ENCODE data around the gene FOXS1. TPM values are rescaled to one million over a fixed set of nuclear protein-coding genes. Genes with fewer than 3 reads are reported as not detected.
"Not testable (repeated sequence)": the region's sequence is repeated elsewhere in the genome, so short reads cannot be mapped to it uniquely, and the experiment has no call there.

Gene FOXS1
- total and polyA plus RNA-seq, 4 donors = 0.89 to 8.7 (median 4.9) TPM

GRCh38 chr20:31833931-31834521 is 11.4 kb downstream of the FOXS1 start:
- 62% methylated on average over 11 of the region's 20 CpGs for WGBS (ENCODE audit: insufficient coverage)
- peak in 1 of 6 donors; percentile 45 for DNase-seq (ENCODE audit: low read depth in 4 of 6, low spot score in 6 of 6)
- peaks cover 52% of the 10 kb centered on the region for H3K4me1 ChIP-seq (ENCODE audit: control insufficient read depth, insufficient read depth, low read length)

GRCh38 chr20:31833130-31833930 is 12.1 kb downstream of the FOXS1 start:
- Histone ChIP-seq H3K27ac (ENCODE audit: low read depth, low read length) (peak overlapping the region; percentile 69), H3K9me3 (ENCODE audit: control insufficient read depth, insufficient read depth, low read length) (no peaks in the 10 kb centered on the region), H3K4me1 (ENCODE audit: control insufficient read depth, insufficient read depth, low read length) (peaks cover 51% of the 10 kb centered on the region), H3K36me3 (ENCODE audit: control insufficient read depth, insufficient read depth, low read length) (no peaks in the 10 kb centered on the region), H3K27me3 (ENCODE audit: control insufficient read depth, insufficient read depth, low read length) (no peaks in the 10 kb centered on the region), H3K4me3 (ENCODE audit: low read depth, low read length) (no peak overlapping the region)
- peak in 2 of 6 donors; percentile 67 to 69 for DNase-seq (ENCODE audit: low read depth in 4 of 6, low spot score in 6 of 6)
- WGBS (ENCODE audit: insufficient coverage) = 55% methylated on average over 14 of the region's 14 CpGs

More at GRCh38 chr20:31833931-31834521, 11.4 kb downstream of the FOXS1 start:
- Histone ChIP-seq H3K9me3 (ENCODE audit: control insufficient read depth, insufficient read depth, low read length) (no peaks in the 10 kb centered on the region), H3K27ac (ENCODE audit: low read depth, low read length) (peak overlapping the region; percentile 69), H3K36me3 (ENCODE audit: control insufficient read depth, insufficient read depth, low read length) (no peaks in the 10 kb centered on the region), H3K27me3 (ENCODE audit: control insufficient read depth, insufficient read depth, low read length) (no peaks in the 10 kb centered on the region), H3K4me3 (ENCODE audit: low read depth, low read length) (no peak overlapping the region)

GRCh38 chr20:31831771-31832306 is 13.6 kb downstream of the FOXS1 start:
- Histone ChIP-seq H3K4me1 (ENCODE audit: control insufficient read depth, insufficient read depth, low read length) (peaks cover 41% of the 10 kb centered on the region), H3K9me3 (ENCODE audit: control insufficient read depth, insufficient read depth, low read length) (no peaks in the 10 kb centered on the region), H3K4me3 (ENCODE audit: low read depth, low read length) (no peak overlapping the region), H3K36me3 (ENCODE audit: control insufficient read depth, insufficient read depth, low read length) (no peaks in the 10 kb centered on the region), H3K27ac (ENCODE audit: low read depth, low read length) (no peak overlapping the region), H3K27me3 (ENCODE audit: control insufficient read depth, insufficient read depth, low read length) (no peaks in the 10 kb centered on the region)
- DNase-seq (ENCODE audit: low read depth in 4 of 6, low spot score in 6 of 6) = no peak
- 97% methylated on average over 17 of the region's 17 CpGs for WGBS (ENCODE audit: insufficient coverage)

- Histone ChIP-seq H3K36me3 (ENCODE audit: control insufficient read depth, insufficient read depth, low read length) (no peaks in the 10 kb centered on the region), H3K9me3 (ENCODE audit: control insufficient read depth, insufficient read depth, low read length) (no peaks in the 10 kb centered on the region), H3K4me1 (ENCODE audit: control insufficient read depth, insufficient read depth, low read length) (peaks cover 34% of the 10 kb centered on the region), H3K27ac (ENCODE audit: low read depth, low read length) (no peak overlapping the region), H3K4me3 (ENCODE audit: low read depth, low read length) (no peak overlapping the region), H3K27me3 (ENCODE audit: control insufficient read depth, insufficient read depth, low read length) (no peaks in the 10 kb centered on the region)
- WGBS (ENCODE audit: insufficient coverage) = 83% methylated on average over 1 of the region's 6 CpGs
- DNase-seq (ENCODE audit: low read depth in 4 of 6, low spot score in 6 of 6) = no peak
Observed at GRCh38 chr20:31831211-31831610, 14.2 kb downstream of the FOXS1 start.

GRCh38 chr20:31830406-31830981 is 14.9 kb downstream of the FOXS1 start:
- no peak for DNase-seq (ENCODE audit: low read depth in 4 of 6, low spot score in 6 of 6)
- 82% methylated on average over 5 of the region's 8 CpGs for WGBS (ENCODE audit: insufficient coverage)

GRCh38 chr20:31829731-31830130 is 15.7 kb downstream of the FOXS1 start:
- Histone ChIP-seq H3K27me3 (ENCODE audit: control insufficient read depth, insufficient read depth, low read length) (no peaks in the 10 kb centered on the region), H3K27ac (ENCODE audit: low read depth, low read length) (peak overlapping the region; percentile 64), H3K4me3 (ENCODE audit: low read depth, low read length) (no peak overlapping the region), H3K9me3 (ENCODE audit: control insufficient read depth, insufficient read depth, low read length) (no peaks in the 10 kb centered on the region), H3K36me3 (ENCODE audit: control insufficient read depth, insufficient read depth, low read length) (no peaks in the 10 kb centered on the region), H3K4me1 (ENCODE audit: control insufficient read depth, insufficient read depth, low read length) (peaks cover 20% of the 10 kb centered on the region)
- WGBS (ENCODE audit: insufficient coverage) = 78% methylated on average over 6 of the region's 6 CpGs
- DNase-seq (ENCODE audit: low read depth in 4 of 6, low spot score in 6 of 6) = no peak

More at GRCh38 chr20:31830406-31830981, 14.9 kb downstream of the FOXS1 start:
- H3K4me1 ChIP-seq (ENCODE audit: control insufficient read depth, insufficient read depth, low read length) = peaks cover 27% of the 10 kb centered on the region
- H3K4me3 ChIP-seq (ENCODE audit: low read depth, low read length) = no peak overlapping the region
- peak overlapping the region; percentile 64 for H3K27ac ChIP-seq (ENCODE audit: low read depth, low read length)
- no peaks in the 10 kb centered on the region for H3K9me3 ChIP-seq (ENCODE audit: control insufficient read depth, insufficient read depth, low read length)
- no peaks in the 10 kb centered on the region for H3K27me3 ChIP-seq (ENCODE audit: control insufficient read depth, insufficient read depth, low read length)
- no peaks in the 10 kb centered on the region for H3K36me3 ChIP-seq (ENCODE audit: control insufficient read depth, insufficient read depth, low read length)

- H3K9me3 ChIP-seq (ENCODE audit: control insufficient read depth, insufficient read depth, low read length); DNase-seq (ENCODE audit: low read depth in 4 of 6, low spot score in 6 of 6); H3K4me3 ChIP-seq (ENCODE audit: low read depth, low read length); H3K27ac ChIP-seq (ENCODE audit: low read depth, low read length); H3K4me1 ChIP-seq (ENCODE audit: control insufficient read depth, insufficient read depth, low read length); H3K27me3 ChIP-seq (ENCODE audit: control insufficient read depth, insufficient read depth, low read length); H3K36me3 ChIP-seq (ENCODE audit: control insufficient read depth, insufficient read depth, low read length): not testable (repeated sequence)
- WGBS (ENCODE audit: insufficient coverage) = 96% methylated on average over 8 of the region's 11 CpGs
Observed at GRCh38 chr20:31828016-31828415, 17.4 kb downstream of the FOXS1 start.

GRCh38 chr20:31827059-31827458 is 18.3 kb downstream of the FOXS1 start:
- Histone ChIP-seq H3K4me3 (ENCODE audit: low read depth, low read length) (no peak overlapping the region), H3K9me3 (ENCODE audit: control insufficient read depth, insufficient read depth, low read length) (no peaks in the 10 kb centered on the region), H3K27me3 (ENCODE audit: control insufficient read depth, insufficient read depth, low read length) (no peaks in the 10 kb centered on the region), H3K36me3 (ENCODE audit: control insufficient read depth, insufficient read depth, low read length) (no peaks in the 10 kb centered on the region), H3K27ac (ENCODE audit: low read depth, low read length) (no peak overlapping the region), H3K4me1 (ENCODE audit: control insufficient read depth, insufficient read depth, low read length) (peaks cover 15% of the 10 kb centered on the region)
- 75% methylated on average over 2 of the region's 2 CpGs for WGBS (ENCODE audit: insufficient coverage)
- DNase-seq (ENCODE audit: low read depth in 4 of 6, low spot score in 6 of 6) = no peak

- Histone ChIP-seq H3K4me3 (ENCODE audit: low read depth, low read length) (no peak overlapping the region), H3K36me3 (ENCODE audit: control insufficient read depth, insufficient read depth, low read length) (no peaks in the 10 kb centered on the region), H3K9me3 (ENCODE audit: control insufficient read depth, insufficient read depth, low read length) (no peaks in the 10 kb centered on the region), H3K4me1 (ENCODE audit: control insufficient read depth, insufficient read depth, low read length) (peaks cover 15% of the 10 kb centered on the region), H3K27me3 (ENCODE audit: control insufficient read depth, insufficient read depth, low read length) (no peaks in the 10 kb centered on the region), H3K27ac (ENCODE audit: low read depth, low read length) (no peak overlapping the region)
- WGBS (ENCODE audit: insufficient coverage) = 88% methylated on average over 5 of the region's 5 CpGs
- DNase-seq (ENCODE audit: low read depth in 4 of 6, low spot score in 6 of 6) = no peak
Observed at GRCh38 chr20:31826074-31826473, 19.3 kb downstream of the FOXS1 start.
